B cell (primary cell): ENCODE data around the gene SUSD2. TPM values are rescaled to one million over a fixed set of nuclear protein-coding genes. Genes with fewer than 3 reads are reported as not detected.
A peak's percentile ranks its signal among the peaks of the same experiment; 100 is the strongest.
"Not testable (repeated sequence)": the region's sequence is repeated elsewhere in the genome, so short reads cannot be mapped to it uniquely, and the experiment has no call there.

ENCODE experiments used
- ATAC-seq: fragments of 200-7000 bp; cut with Tn5 transposase; one replicate; pipeline ENCODE4 v1.10.0; 2021; ENCODE audit warnings: low read depth, mild to moderate bottlenecking, moderate number of reproducible peaks, moderate library complexity
- CTCF ChIA-PET: fragments of 350-600 bp; sonication (Branson Sonifier 250); formaldehyde crosslinking; loops from one replicate; lab custom pipeline; 2021; ENCODE audit warnings: antibody characterized with exemption, inconsistent platforms; lab: Charles Lee
- POLR2A ChIA-PET: fragments of 350-600 bp; sonication (Branson Sonifier 250); formaldehyde crosslinking; loops from one replicate; lab custom pipeline; 2021; ENCODE audit warnings: antibody characterized with exemption; lab: Charles Lee
- DNase-seq: peaks from one replicate; pipeline ENCODE4 v3.0.0; 2013
- H2AFZ ChIP-seq: 2 replicates; pipeline ENCODE4 v1.6.1; 2012; ENCODE audit warnings: mild to moderate bottlenecking, low read depth, low read length; ENCODE audit not compliant: insufficient read depth, poor library complexity, severe bottlenecking
- H3K27ac ChIP-seq, 2 donors: 1 replicate in 1 of 2; 2 replicates in 1 of 2; pipeline ENCODE4 v1.5.1; 2012 to 2013; ENCODE audit warnings: low read length in 2 of 2, mild to moderate bottlenecking in 2 of 2, moderate library complexity in 1 of 2
- H3K27me3 ChIP-seq, 4 experiments: fragments of 200-600 bp in 1 of 4; sonication (generic) in 1 of 4; replicated peaks in 1 of 4; 1 replicate in 2 of 4; 2 replicates in 2 of 4; pipeline versions ENCODE4 v1.6.1 to v1.7.0; 2013 to 2016; ENCODE audit warnings: low read length in 3 of 4, mild to moderate bottlenecking in 2 of 4, mixed read lengths in 1 of 4, moderate library complexity in 1 of 4; ENCODE audit not compliant: insufficient read depth in 4 of 4, control insufficient read depth in 3 of 4; ENCODE audit errors: control extremely low read depth in 1 of 4
- H3K36me3 ChIP-seq, 2 experiments: replicated peaks in 1 of 2; 1 replicate in 1 of 2; 2 replicates in 1 of 2; pipeline versions ENCODE4 v1.6.1 to v1.7.1; 2013; ENCODE audit warnings: low read length in 1 of 2; ENCODE audit not compliant: insufficient read depth in 2 of 2, control insufficient read depth in 1 of 2; ENCODE audit errors: control extremely low read depth in 1 of 2, extremely low read depth in 1 of 2
- H3K4me1 ChIP-seq, 2 donors: fragments of 200-600 bp in 1 of 2; sonication (generic) in 1 of 2; 1 replicate in 1 of 2; 2 replicates in 1 of 2; pipeline versions ENCODE4 v1.5.1 to v1.6.1; 2013 to 2017; ENCODE audit warnings: low read length in 2 of 2; ENCODE audit not compliant: control insufficient read depth in 2 of 2, insufficient read depth in 2 of 2
- H3K4me2 ChIP-seq: replicated peaks from 2 replicates; pipeline ENCODE3; 2012; ENCODE audit warnings: mild to moderate bottlenecking, low read depth, low read length; ENCODE audit not compliant: poor library complexity, severe bottlenecking
- H3K4me3 ChIP-seq, 5 experiments: fragments of 200-600 bp in 1 of 5; sonication (generic) in 1 of 5; 1 replicate in 3 of 5; 2 replicates in 2 of 5; pipeline versions ENCODE4 v1.5.1 to v1.7.0; 2011 to 2016; ENCODE audit warnings: low read length in 4 of 5, mild to moderate bottlenecking in 4 of 5, low read depth in 2 of 5, control low read depth in 1 of 5, moderate library complexity in 1 of 5; ENCODE audit not compliant: insufficient read depth in 1 of 5; ENCODE audit errors: control extremely low read depth in 1 of 5, extremely low read depth in 1 of 5
- H3K79me2 ChIP-seq: fragments of 200-600 bp; sonication (generic); one replicate; pipeline ENCODE4 v1.6.0; 2016; ENCODE audit warnings: low read length; ENCODE audit not compliant: control insufficient read depth, insufficient read depth
- H3K9ac ChIP-seq: fragments of 200-600 bp; sonication (generic); 2 replicates; pipeline ENCODE4 v1.6.1; 2017; ENCODE audit warnings: mild to moderate bottlenecking, low read length, moderate library complexity
- H3K9me3 ChIP-seq, 3 donors: one replicate each; pipeline versions ENCODE4 v1.6.1 to v1.7.1; 2013; ENCODE audit warnings: low read length in 2 of 3; ENCODE audit not compliant: control insufficient read depth in 2 of 3, insufficient read depth in 1 of 3; ENCODE audit errors: control extremely low read depth in 1 of 3
- H4K20me1 ChIP-seq: 2 replicates; pipeline ENCODE4 v1.6.0; 2012; ENCODE audit warnings: mild to moderate bottlenecking, low read length; ENCODE audit not compliant: insufficient read depth, control insufficient read depth, poor library complexity, severe bottlenecking
- H3K27ac Mint-ChIP-seq: one replicate; pipeline ENCODE4 v1.8.0; 2021; ENCODE audit warnings: mixed read lengths
- H3K27me3 Mint-ChIP-seq: one replicate; pipeline ENCODE4 v1.8.0; 2021; ENCODE audit warnings: mixed read lengths
- H3K4me1 Mint-ChIP-seq: one replicate; pipeline ENCODE4 v1.8.0; 2021; ENCODE audit warnings: mixed read lengths
- H3K4me3 Mint-ChIP-seq: one replicate; pipeline ENCODE4 v1.8.0; 2021; ENCODE audit warnings: mixed read lengths
- H3K9me3 Mint-ChIP-seq: one replicate; pipeline ENCODE4 v1.8.0; 2022; ENCODE audit warnings: mixed read lengths; ENCODE audit not compliant: insufficient read depth
- EZH2 ChIP-seq: IDR thresholded peaks from 2 replicates; pipeline ENCODE4 v1.6.1; 2012; ENCODE audit warnings: borderline replicate concordance, low read depth, mild to moderate bottlenecking, moderate library complexity, low read length; ENCODE audit not compliant: insufficient read depth, poor library complexity, severe bottlenecking
- WGBS: methylation state at CpG from one replicate; pipeline ENCODE4 v1.1.5; 2013; ENCODE audit warnings: missing lambda C conversion rate; ENCODE audit not compliant: insufficient coverage; 5-methylcytosine and 5-hydroxymethylcytosine counted together
- intact Hi-C: fragments of 100-400 bp; cut with micrococcal nuclease; formaldehyde crosslinking; loops from one replicate; pipeline ENCODE4 v1.10.0; 2022
- polyA plus RNA-seq: library from polyadenylated mRNA; depleted of rRNA; stranded (reverse); fragments of >200 nt; gene quantifications from 2 replicates; pipeline ENCODE4 v1.2.3, GENCODE V29; 2012
- total RNA-seq, 2 donors: library from RNA; stranded (reverse); fragments of 120-200 nt in 1 of 2; gene quantifications; 1 replicate in 1 of 2; 2 replicates in 1 of 2; pipeline versions ENCODE4 v1.2.3 to v1.2.4, GENCODE V29; 2013 to 2022
- TF ChIP-seq, protein P1 (sequence below): fragments of 200-600 bp; IDR thresholded peaks from one replicate; pipeline ENCODE4 v1.8.0; 2022; ENCODE audit warnings: antibody characterized with exemption, mild to moderate bottlenecking

SUSD2 gene
- total and polyA plus RNA-seq, 2 donors (not counting 1 experiment from before 2014, with no cell fraction given) = 0.30 to 0.48 TPM

GRCh38 chr22:24134090-24134846 lies 47.0 kb upstream of the SUSD2 start:
- Mint-ChIP-seq H3K4me1 (peaks cover 17% of the 10 kb centered on the region), H3K27ac (peak overlapping the region; percentile 32), H3K4me3 (no peak overlapping the region), H3K27me3 (no peaks in the 10 kb centered on the region), H3K9me3 (no peaks in the 10 kb centered on the region)
- DNase-seq = peak; percentile 81
- H3K4me2 ChIP-seq = peak overlapping the region; percentile 8
- H4K20me1 ChIP-seq = no peaks in the 10 kb centered on the region
- peak; percentile 43 for ATAC-seq
- TF ChIP-seq EZH2 = no peak
- TF ChIP-seq, protein P1, sequence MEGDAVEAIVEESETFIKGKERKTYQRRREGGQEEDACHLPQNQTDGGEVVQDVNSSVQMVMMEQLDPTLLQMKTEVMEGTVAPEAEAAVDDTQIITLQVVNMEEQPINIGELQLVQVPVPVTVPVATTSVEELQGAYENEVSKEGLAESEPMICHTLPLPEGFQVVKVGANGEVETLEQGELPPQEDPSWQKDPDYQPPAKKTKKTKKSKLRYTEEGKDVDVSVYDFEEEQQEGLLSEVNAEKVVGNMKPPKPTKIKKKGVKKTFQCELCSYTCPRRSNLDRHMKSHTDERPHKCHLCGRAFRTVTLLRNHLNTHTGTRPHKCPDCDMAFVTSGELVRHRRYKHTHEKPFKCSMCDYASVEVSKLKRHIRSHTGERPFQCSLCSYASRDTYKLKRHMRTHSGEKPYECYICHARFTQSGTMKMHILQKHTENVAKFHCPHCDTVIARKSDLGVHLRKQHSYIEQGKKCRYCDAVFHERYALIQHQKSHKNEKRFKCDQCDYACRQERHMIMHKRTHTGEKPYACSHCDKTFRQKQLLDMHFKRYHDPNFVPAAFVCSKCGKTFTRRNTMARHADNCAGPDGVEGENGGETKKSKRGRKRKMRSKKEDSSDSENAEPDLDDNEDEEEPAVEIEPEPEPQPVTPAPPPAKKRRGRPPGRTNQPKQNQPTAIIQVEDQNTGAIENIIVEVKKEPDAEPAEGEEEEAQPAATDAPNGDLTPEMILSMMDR = no peak
- intact Hi-C loops = no loop called here
- H3K36me3 ChIP-seq = peaks cover 0 to 23% of the 10 kb centered on the region in 2 experiments
- CTCF ChIA-PET = interaction anchor here (0.9 to 2.8 kb wide), 5 partner anchors 21 to 113 kb away, joined by 3 to 48 read pairs (median 5); no protein-coding TSS in a partner anchor
- H3K9ac ChIP-seq = no peak overlapping the region
- POLR2A ChIA-PET = no interaction called here
- no peak overlapping the region for H2AFZ ChIP-seq
- H3K27me3 ChIP-seq = no peaks in the 10 kb centered on the region
- 50% methylated on average over 22 of the region's 22 CpGs for WGBS
- H3K9me3 ChIP-seq = no peaks in the 10 kb centered on the region
- H3K4me1 ChIP-seq = peaks cover 3 to 17% of the 10 kb centered on the region in 2 donors
- no peak overlapping the region for H3K4me3 ChIP-seq
- peak overlapping the region in 1 of 2 donors; percentile 19 for H3K27ac ChIP-seq
- no peaks in the 10 kb centered on the region for H3K79me2 ChIP-seq

DNA sequence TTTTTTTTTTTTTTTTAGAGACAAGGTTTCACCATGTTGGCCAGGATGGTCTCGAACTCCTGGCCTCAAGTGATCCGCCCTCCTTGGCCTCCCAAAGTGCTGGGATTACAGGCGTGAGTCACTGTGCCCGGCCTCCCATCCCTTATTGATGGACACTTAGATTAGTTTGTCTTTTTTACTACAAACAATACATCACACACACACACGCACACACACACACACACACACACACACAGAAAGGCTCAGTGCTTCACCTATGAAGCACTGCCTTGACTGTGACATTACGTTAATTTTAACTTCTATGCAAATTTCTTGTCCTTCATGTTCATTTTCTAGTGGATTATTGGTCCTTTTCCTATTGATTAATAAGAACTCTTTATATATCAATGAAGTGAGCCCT lies 44.8 kb upstream of the SUSD2 start:
- H3K9me3 ChIP-seq, H3K79me2 ChIP-seq, ATAC-seq, intact Hi-C loops, POLR2A ChIA-PET, H2AFZ ChIP-seq, H4K20me1 ChIP-seq, H3K27me3 ChIP-seq, DNase-seq, H3K27ac ChIP-seq, H3K4me3 Mint-ChIP-seq, H3K4me3 ChIP-seq, H3K27me3 Mint-ChIP-seq, H3K9me3 Mint-ChIP-seq, H3K4me2 ChIP-seq, H3K27ac Mint-ChIP-seq, H3K9ac ChIP-seq: not testable (repeated sequence)
- H3K4me1 ChIP-seq = peaks cover 21 to 32% of the 10 kb centered on the region in 2 donors
- H3K4me1 Mint-ChIP-seq = peaks cover 33% of the 10 kb centered on the region
- peaks cover 0 to 16% of the 10 kb centered on the region in 2 experiments for H3K36me3 ChIP-seq
- WGBS = no CpG with 5 or more reads among the region's 6 CpGs
- CTCF ChIA-PET = interaction anchor here (0.7 to 1.5 kb wide), 3 partner anchors 20 to 41 kb away, joined by 3 to 6 read pairs (median 6); no protein-coding TSS in a partner anchor
